Measurements from ENCODE around the gene CSNK2A3.
"Not testable (repeated sequence)": the region's sequence is repeated elsewhere in the genome, so short reads cannot be mapped to it uniquely, and the experiment has no call there.

CSNK2A3 gene

GRCh38 chr11:11378184-11378940, 25.3 kb upstream of the CSNK2A3 start:
- H3K4me1 ChIP-seq (ENCODE audit: insufficient read depth, low read length): peaks cover 8% of the 10 kb centered on the region; the same call in 1 of the 2 replicates
- no peak overlapping the region for H3K9ac ChIP-seq (ENCODE audit: low read depth, low read length)
- no peaks in the 10 kb centered on the region for H3K27me3 ChIP-seq (ENCODE audit: insufficient read depth, low read length)
- no peak overlapping the region for H3K27ac ChIP-seq (ENCODE audit: low read depth, low read length)
- no peaks in the 10 kb centered on the region for H3K9me3 ChIP-seq (ENCODE audit: insufficient read depth, low read depth, low read length)
- no peaks in the 10 kb centered on the region for H3K36me3 ChIP-seq (ENCODE audit: insufficient read depth, low read length)
- 90% methylated on average over 8 of the region's 8 CpGs for WGBS
- H3K4me3 ChIP-seq (ENCODE audit: low read length): no peak overlapping the region

- Histone ChIP-seq H3K27ac (ENCODE audit: low read depth, low read length) (no peak overlapping the region), H3K9ac (ENCODE audit: low read depth, low read length) (no peak overlapping the region), H3K4me3 (ENCODE audit: low read length) (no peak overlapping the region), H3K9me3 (ENCODE audit: insufficient read depth, low read depth, low read length) (no peaks in the 10 kb centered on the region), H3K4me1 (ENCODE audit: insufficient read depth, low read length) (peaks cover 8% of the 10 kb centered on the region), H3K36me3 (ENCODE audit: insufficient read depth, low read length) (no peaks in the 10 kb centered on the region), H3K27me3 (ENCODE audit: insufficient read depth, low read length) (no peaks in the 10 kb centered on the region)
- 91% methylated on average over 7 of the region's 7 CpGs for WGBS
Observed at GRCh38 chr11:11374358-11375148, 21.5 kb upstream of the CSNK2A3 start.

GRCh38 chr11:11373934-11374333, 20.9 kb upstream of the CSNK2A3 start:
- no peaks in the 10 kb centered on the region for H3K27me3 ChIP-seq (ENCODE audit: insufficient read depth, low read length)
- peaks cover 8% of the 10 kb centered on the region for H3K4me1 ChIP-seq (ENCODE audit: insufficient read depth, low read length)
- 69% methylated on average over 5 of the region's 5 CpGs for WGBS
- no peaks in the 10 kb centered on the region for H3K9me3 ChIP-seq (ENCODE audit: insufficient read depth, low read depth, low read length)
- no peaks in the 10 kb centered on the region for H3K36me3 ChIP-seq (ENCODE audit: insufficient read depth, low read length)
- no peak overlapping the region for H3K27ac ChIP-seq (ENCODE audit: low read depth, low read length)
- no peak overlapping the region for H3K4me3 ChIP-seq (ENCODE audit: low read length)
- H3K9ac ChIP-seq (ENCODE audit: low read depth, low read length): no peak overlapping the region

GRCh38 chr11:11372461-11372860, 19.4 kb upstream of the CSNK2A3 start:
- H3K4me1 ChIP-seq (ENCODE audit: insufficient read depth, low read length): peaks cover 8% of the 10 kb centered on the region
- no peaks in the 10 kb centered on the region for H3K9me3 ChIP-seq (ENCODE audit: insufficient read depth, low read depth, low read length)
- no peak overlapping the region for H3K9ac ChIP-seq (ENCODE audit: low read depth, low read length)
- no peak overlapping the region for H3K27ac ChIP-seq (ENCODE audit: low read depth, low read length)
- H3K36me3 ChIP-seq (ENCODE audit: insufficient read depth, low read length): no peaks in the 10 kb centered on the region
- no peak overlapping the region for H3K4me3 ChIP-seq (ENCODE audit: low read length)
- WGBS: 95% methylated on average over 8 of the region's 8 CpGs
- no peaks in the 10 kb centered on the region for H3K27me3 ChIP-seq (ENCODE audit: insufficient read depth, low read length)

- Histone ChIP-seq H3K9me3 (ENCODE audit: insufficient read depth, low read depth, low read length) (no peaks in the 10 kb centered on the region), H3K27me3 (ENCODE audit: insufficient read depth, low read length) (no peaks in the 10 kb centered on the region), H3K27ac (ENCODE audit: low read depth, low read length) (no peak overlapping the region), H3K9ac (ENCODE audit: low read depth, low read length) (no peak overlapping the region), H3K4me1 (ENCODE audit: insufficient read depth, low read length) (peaks cover 8% of the 10 kb centered on the region), H3K4me3 (ENCODE audit: low read length) (no peak overlapping the region), H3K36me3 (ENCODE audit: insufficient read depth, low read length) (no peaks in the 10 kb centered on the region)
- 92% methylated on average over 6 of the region's 6 CpGs for WGBS
Observed at GRCh38 chr11:11370962-11371303, 17.9 kb upstream of the CSNK2A3 start.

GRCh38 chr11:11370255-11370961, 17.4 kb upstream of the CSNK2A3 start:
- no peak overlapping the region for H3K27ac ChIP-seq (ENCODE audit: low read depth, low read length)
- H3K4me1 ChIP-seq (ENCODE audit: insufficient read depth, low read length): peaks cover 8% of the 10 kb centered on the region
- WGBS: 77% methylated on average over 7 of the region's 8 CpGs
- H3K9ac ChIP-seq (ENCODE audit: low read depth, low read length): no peak overlapping the region
- H3K9me3 ChIP-seq (ENCODE audit: insufficient read depth, low read depth, low read length): no peaks in the 10 kb centered on the region
- H3K27me3 ChIP-seq (ENCODE audit: insufficient read depth, low read length): no peaks in the 10 kb centered on the region
- H3K36me3 ChIP-seq (ENCODE audit: insufficient read depth, low read length): no peaks in the 10 kb centered on the region
- no peak overlapping the region for H3K4me3 ChIP-seq (ENCODE audit: low read length)

- Histone ChIP-seq H3K4me3 (ENCODE audit: low read length) (no peak overlapping the region), H3K27ac (ENCODE audit: low read depth, low read length) (no peak overlapping the region), H3K4me1 (ENCODE audit: insufficient read depth, low read length) (peaks cover 13% of the 10 kb centered on the region), H3K27me3 (ENCODE audit: insufficient read depth, low read length) (no peaks in the 10 kb centered on the region), H3K36me3 (ENCODE audit: insufficient read depth, low read length) (no peaks in the 10 kb centered on the region), H3K9ac (ENCODE audit: low read depth, low read length) (no peak overlapping the region), H3K9me3 (ENCODE audit: insufficient read depth, low read depth, low read length) (no peaks in the 10 kb centered on the region)
- 100% methylated on average over 1 of the region's 1 CpG for WGBS
Observed at GRCh38 chr11:11366793-11367192, 13.7 kb upstream of the CSNK2A3 start.

GRCh38 chr11:11363674-11364073, 10.6 kb upstream of the CSNK2A3 start:
- no peaks in the 10 kb centered on the region for H3K27me3 ChIP-seq (ENCODE audit: insufficient read depth, low read length)
- H3K4me1 ChIP-seq (ENCODE audit: insufficient read depth, low read length): peaks cover 13% of the 10 kb centered on the region
- H3K4me3 ChIP-seq (ENCODE audit: low read length): no peak overlapping the region
- H3K9ac ChIP-seq (ENCODE audit: low read depth, low read length): no peak overlapping the region
- no peaks in the 10 kb centered on the region for H3K36me3 ChIP-seq (ENCODE audit: insufficient read depth, low read length)
- H3K27ac ChIP-seq (ENCODE audit: low read depth, low read length): no peak overlapping the region
- no peaks in the 10 kb centered on the region for H3K9me3 ChIP-seq (ENCODE audit: insufficient read depth, low read depth, low read length)

GRCh38 chr11:11359611-11360010, 6.6 kb upstream of the CSNK2A3 start:
- WGBS: 89% methylated on average over 3 of the region's 3 CpGs
- Histone ChIP-seq H3K36me3 (ENCODE audit: insufficient read depth, low read length) (no peaks in the 10 kb centered on the region), H3K4me3 (ENCODE audit: low read length) (no peak overlapping the region), H3K4me1 (ENCODE audit: insufficient read depth, low read length) (peaks cover 13% of the 10 kb centered on the region), H3K27ac (ENCODE audit: low read depth, low read length) (no peak overlapping the region), H3K9me3 (ENCODE audit: insufficient read depth, low read depth, low read length) (no peaks in the 10 kb centered on the region), H3K27me3 (ENCODE audit: insufficient read depth, low read length) (no peaks in the 10 kb centered on the region), H3K9ac (ENCODE audit: low read depth, low read length) (no peak overlapping the region)

- H3K27ac ChIP-seq (ENCODE audit: low read depth, low read length): no peak overlapping the region
- H3K4me3 ChIP-seq (ENCODE audit: low read length): no peak overlapping the region
- H3K9ac ChIP-seq (ENCODE audit: low read depth, low read length): no peak overlapping the region
- H3K9me3 ChIP-seq (ENCODE audit: insufficient read depth, low read depth, low read length): no peaks in the 10 kb centered on the region
- WGBS: 96% methylated on average over 9 of the region's 9 CpGs
- H3K4me1 ChIP-seq (ENCODE audit: insufficient read depth, low read length): no peaks in the 10 kb centered on the region
- no peaks in the 10 kb centered on the region for H3K36me3 ChIP-seq (ENCODE audit: insufficient read depth, low read length)
- no peaks in the 10 kb centered on the region for H3K27me3 ChIP-seq (ENCODE audit: insufficient read depth, low read length)
Observed at GRCh38 chr11:11356842-11357241, 3.8 kb upstream of the CSNK2A3 start.

- not testable (repeated sequence) for H3K36me3 ChIP-seq (ENCODE audit: insufficient read depth, low read length); H3K27me3 ChIP-seq (ENCODE audit: insufficient read depth, low read length); H3K9me3 ChIP-seq (ENCODE audit: insufficient read depth, low read depth, low read length); H3K9ac ChIP-seq (ENCODE audit: low read depth, low read length); H3K4me3 ChIP-seq (ENCODE audit: low read length); H3K4me1 ChIP-seq (ENCODE audit: insufficient read depth, low read length); H3K27ac ChIP-seq (ENCODE audit: low read depth, low read length)
- WGBS: 81% methylated on average over 9 of the region's 10 CpGs
Observed at GRCh38 chr11:11351851-11352250, 1.2 kb downstream of the CSNK2A3 start.

All from HUES64 (cell line).